Measurements from ENCODE around the gene GPATCH4.

GRCh38 chr1:156547434-156547833 is 53.8 kb downstream of the GPATCH4 start:
- TF ChIP-seq FOXP2 (optimal IDR thresholded peaks at IDR 0.05; ENCODE audit: borderline replicate concordance, extremely low read depth, extremely low read length, insufficient read depth) (no peak), REST (IDR thresholded peaks at IDR 0.05; ENCODE audit: insufficient read depth in 1 of 2, low read depth in 2 of 2, low read length in 2 of 2) (no peak), POLR2AphosphoS5 (IDR thresholded peaks at IDR 0.05; ENCODE audit: low read depth, low read length) (no peak), TAF1 (IDR thresholded peaks at IDR 0.05; ENCODE audit: borderline replicate concordance, insufficient read depth, low read length) (no peak), SIN3A (IDR thresholded peaks at IDR 0.05; ENCODE audit: borderline replicate concordance, insufficient read depth, low read length) (no peak)
